Tibial nerve (tissue), 4 donors: ENCODE results near the gene GPR37L1.

ENCODE experiments used
- CTCF ChIP-seq, 5 experiments: fragments of 200-600 bp in 3 of 5; fragments of 450-650 bp in 2 of 5; sonication (generic) in 3 of 5; IDR thresholded peaks; one replicate each; pipeline ENCODE4 v1.5.1; 2016 to 2019; ENCODE audit warnings: antibody characterized with exemption in 5 of 5, mild to moderate bottlenecking in 3 of 5, moderate library complexity in 2 of 5
- EP300 ChIP-seq, 2 donors: sonication (generic); formaldehyde crosslinking; IDR thresholded peaks; one replicate each; pipeline ENCODE4 v1.6.1; 2017; ENCODE audit warnings: antibody characterized with exemption in 2 of 2, mild to moderate bottlenecking in 1 of 2
- POLR2A ChIP-seq, 2 donors: fragments of 450-650 bp; IDR thresholded peaks; one replicate each; pipeline ENCODE4 v1.6.1; 2017; ENCODE audit warnings: antibody characterized with exemption in 2 of 2, mild to moderate bottlenecking in 2 of 2, moderate library complexity in 2 of 2

GRCh38 chr1:202151045-202151444, 28.3 kb downstream of the GPR37L1 start:
- no peak for TF ChIP-seq CTCF (IDR thresholded peaks at IDR 0.05)
- TF ChIP-seq POLR2A (IDR thresholded peaks at IDR 0.05) = no peak
- no peak for TF ChIP-seq EP300 (IDR thresholded peaks at IDR 0.05)
